Parathyroid adenoma (tissue), 2 donors: Measurements from ENCODE around the gene RHEX.

Source experiments
- H2AFZ ChIP-seq: fragments of 300-600 bp; sonication (generic); one replicate; pipeline ENCODE4 v1.7.0; 2017; ENCODE audit warnings: antibody characterized with exemption, mild to moderate bottlenecking
- H3K27ac ChIP-seq: fragments of 300-600 bp; sonication (generic); one replicate; pipeline ENCODE4 v1.7.0; 2017
- H3K27me3 ChIP-seq: fragments of 300-600 bp; sonication (generic); one replicate; pipeline ENCODE4 v1.7.0; 2017; ENCODE audit warnings: low read length; ENCODE audit not compliant: control insufficient read depth, insufficient read depth
- H3K36me3 ChIP-seq: fragments of 300-600 bp; sonication (generic); one replicate; pipeline ENCODE4 v1.7.0; 2017; ENCODE audit warnings: low read length; ENCODE audit not compliant: control insufficient read depth, insufficient read depth
- H3K4me1 ChIP-seq: fragments of 300-600 bp; sonication (generic); one replicate; pipeline ENCODE4 v1.7.0; 2017; ENCODE audit warnings: control low read depth
- H3K4me2 ChIP-seq: fragments of 300-600 bp; sonication (generic); one replicate; pipeline ENCODE4 v1.7.0; 2017; ENCODE audit warnings: low read length
- H3K4me3 ChIP-seq: fragments of 300-600 bp; sonication (generic); one replicate; pipeline ENCODE4 v1.7.0; 2017; ENCODE audit warnings: low read depth, low read length
- H3K79me2 ChIP-seq: fragments of 300-600 bp; sonication (generic); one replicate; pipeline ENCODE4 v1.7.0; 2017; ENCODE audit warnings: control low read depth
- H3K9ac ChIP-seq: fragments of 300-600 bp; sonication (generic); one replicate; pipeline ENCODE4 v1.7.0; 2017; ENCODE audit warnings: mild to moderate bottlenecking
- H3K9me3 ChIP-seq: fragments of 300-600 bp; sonication (generic); one replicate; pipeline ENCODE4 v1.7.0; 2017; ENCODE audit warnings: low read length; ENCODE audit not compliant: control insufficient read depth
- CTCF ChIP-seq: fragments of 300-600 bp; sonication (generic); IDR thresholded peaks from one replicate; pipeline ENCODE4 v1.7.0; 2017; ENCODE audit warnings: antibody characterized with exemption, mild to moderate bottlenecking
- donor health status: primary hyperparathyroidism.

Gene RHEX

DNA sequence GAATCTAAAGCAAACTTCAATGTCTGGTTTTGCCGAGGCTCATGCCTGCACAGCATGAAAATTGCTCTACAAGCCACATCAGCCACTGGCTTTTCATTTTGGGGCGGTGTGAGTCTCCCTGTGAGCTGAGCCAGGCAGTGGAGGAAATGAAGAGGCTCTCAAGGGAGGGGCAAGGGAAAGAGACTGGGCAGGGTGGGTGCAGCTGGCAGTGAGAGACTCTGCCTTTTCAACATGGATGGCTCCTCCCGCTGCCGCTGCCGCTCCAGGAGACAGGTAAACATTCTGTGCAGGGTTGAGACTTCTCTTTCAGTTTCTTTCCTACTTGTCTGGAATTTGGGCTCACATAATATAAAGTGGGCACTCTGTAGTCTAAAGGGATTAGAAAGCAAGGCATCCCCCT, 17.9 kb upstream of the RHEX start:
- H3K36me3 ChIP-seq, result no peaks in the 10 kb centered on the region
- H3K9me3 ChIP-seq, result no peaks in the 10 kb centered on the region
- TF ChIP-seq CTCF, result no peak
- H3K79me2 ChIP-seq, result no peaks in the 10 kb centered on the region
- H2AFZ ChIP-seq, result no peak overlapping the region
- H3K9ac ChIP-seq, result no peak overlapping the region
- H3K27me3 ChIP-seq, result no peaks in the 10 kb centered on the region
- H3K27ac ChIP-seq, result no peak overlapping the region
- peaks cover under 1% of the 10 kb centered on the region for H3K4me1 ChIP-seq
- no peak overlapping the region for H3K4me3 ChIP-seq
- no peak overlapping the region for H3K4me2 ChIP-seq

GRCh38 chr1:206036663-206037455, 16.1 kb upstream of the RHEX start:
- Histone ChIP-seq H3K9ac (no peak overlapping the region), H3K79me2 (no peaks in the 10 kb centered on the region), H3K36me3 (no peaks in the 10 kb centered on the region), H3K4me2 (no peak overlapping the region), H3K9me3 (no peaks in the 10 kb centered on the region), H2AFZ (no peak overlapping the region), H3K27me3 (no peaks in the 10 kb centered on the region), H3K27ac (no peak overlapping the region), H3K4me1 (no peaks in the 10 kb centered on the region), H3K4me3 (no peak overlapping the region)
- TF ChIP-seq CTCF, result no peak

- Histone ChIP-seq H2AFZ (no peak overlapping the region), H3K79me2 (no peaks in the 10 kb centered on the region), H3K27ac (no peak overlapping the region), H3K36me3 (no peaks in the 10 kb centered on the region), H3K9me3 (no peaks in the 10 kb centered on the region), H3K4me2 (no peak overlapping the region), H3K4me3 (no peak overlapping the region), H3K4me1 (no peaks in the 10 kb centered on the region), H3K27me3 (no peaks in the 10 kb centered on the region), H3K9ac (no peak overlapping the region)
- TF ChIP-seq CTCF, result no peak
Measured at GRCh38 chr1:206037581-206037980, 15.4 kb upstream of the RHEX start.

GRCh38 chr1:206039046-206039973, 13.7 kb upstream of the RHEX start:
- H3K9me3 ChIP-seq, result no peaks in the 10 kb centered on the region
- no peak overlapping the region for H3K9ac ChIP-seq
- no peaks in the 10 kb centered on the region for H3K36me3 ChIP-seq
- H2AFZ ChIP-seq, result no peak overlapping the region
- no peak overlapping the region for H3K27ac ChIP-seq
- no peaks in the 10 kb centered on the region for H3K27me3 ChIP-seq
- H3K4me2 ChIP-seq, result no peak overlapping the region
- no peak for TF ChIP-seq CTCF
- no peaks in the 10 kb centered on the region for H3K4me1 ChIP-seq
- no peaks in the 10 kb centered on the region for H3K79me2 ChIP-seq
- no peak overlapping the region for H3K4me3 ChIP-seq
